T-helper 1 cell (primary cell): ENCODE results near the gene NMUR1.
"Not testable (repeated sequence)": the region's sequence is repeated elsewhere in the genome, so short reads cannot be mapped to it uniquely, and the experiment has no call there.

Experiments used
- DNase-seq, 5 donors: peaks; one replicate each; pipeline ENCODE4 v3.0.0-alpha.2; 2012 to 2020
- total RNA-seq, 4 donors: gene quantifications; one replicate each; lab custom pipeline; 2026; lab: John Stamatoyannopoulos, UW

The NMUR1 gene, protein sequence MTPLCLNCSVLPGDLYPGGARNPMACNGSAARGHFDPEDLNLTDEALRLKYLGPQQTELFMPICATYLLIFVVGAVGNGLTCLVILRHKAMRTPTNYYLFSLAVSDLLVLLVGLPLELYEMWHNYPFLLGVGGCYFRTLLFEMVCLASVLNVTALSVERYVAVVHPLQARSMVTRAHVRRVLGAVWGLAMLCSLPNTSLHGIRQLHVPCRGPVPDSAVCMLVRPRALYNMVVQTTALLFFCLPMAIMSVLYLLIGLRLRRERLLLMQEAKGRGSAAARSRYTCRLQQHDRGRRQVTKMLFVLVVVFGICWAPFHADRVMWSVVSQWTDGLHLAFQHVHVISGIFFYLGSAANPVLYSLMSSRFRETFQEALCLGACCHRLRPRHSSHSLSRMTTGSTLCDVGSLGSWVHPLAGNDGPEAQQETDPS
- total RNA-seq = 0.39 to 1.7 (median 0.68) reads per million in 4 donors

DNA sequence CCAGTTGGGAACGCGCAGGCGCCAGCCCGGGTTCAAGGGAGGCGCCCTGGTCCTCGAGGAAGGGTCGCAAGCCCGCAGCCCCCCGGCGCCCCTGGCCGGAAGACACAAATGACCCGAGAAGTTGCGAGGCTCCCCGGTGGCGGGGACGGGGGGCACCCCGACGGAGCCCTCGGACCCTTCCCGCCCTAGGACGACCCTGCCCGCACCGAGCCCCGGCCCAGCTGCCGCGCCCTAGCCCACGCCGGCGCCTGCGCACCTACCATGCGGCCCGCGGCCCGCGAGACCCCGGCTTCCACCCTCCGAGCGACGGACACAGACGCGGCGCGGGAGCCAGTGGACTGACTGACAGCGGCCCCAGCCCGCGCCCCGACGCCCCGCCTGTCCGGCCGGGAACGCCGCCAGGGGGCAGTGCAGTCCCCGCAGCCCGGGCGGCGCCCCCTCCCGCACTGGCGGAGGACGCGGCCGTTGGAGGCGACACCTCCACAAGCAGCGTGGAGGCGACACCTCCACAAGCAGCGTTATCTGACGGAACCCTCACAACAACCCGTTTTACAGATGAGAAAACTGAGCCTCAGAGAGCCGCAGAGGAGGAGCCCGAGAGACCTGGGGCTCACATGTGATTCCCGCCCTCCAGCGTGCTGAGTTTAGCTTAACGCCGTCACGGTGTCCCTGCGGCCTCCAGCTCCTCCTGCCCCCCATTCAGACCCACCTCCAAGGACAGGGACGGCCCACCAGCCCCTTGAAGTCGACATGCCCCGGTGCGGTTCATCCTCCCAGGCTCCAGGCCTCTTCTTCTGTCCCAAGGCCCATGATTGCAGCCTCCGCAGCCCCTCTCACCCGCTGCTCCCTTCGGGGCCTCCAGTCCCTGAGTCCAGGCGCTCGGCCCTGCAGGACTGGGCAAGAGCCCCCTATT is at the start of gene NMUR1:
TSS of gene NMUR1 (minus strand) at position 347 of the 913 bp plus-strand sequence. CDS start at position 263, 84 bp downstream.
- DNase-seq = peak; percentile 55 to 77 (median 64)

DNA sequence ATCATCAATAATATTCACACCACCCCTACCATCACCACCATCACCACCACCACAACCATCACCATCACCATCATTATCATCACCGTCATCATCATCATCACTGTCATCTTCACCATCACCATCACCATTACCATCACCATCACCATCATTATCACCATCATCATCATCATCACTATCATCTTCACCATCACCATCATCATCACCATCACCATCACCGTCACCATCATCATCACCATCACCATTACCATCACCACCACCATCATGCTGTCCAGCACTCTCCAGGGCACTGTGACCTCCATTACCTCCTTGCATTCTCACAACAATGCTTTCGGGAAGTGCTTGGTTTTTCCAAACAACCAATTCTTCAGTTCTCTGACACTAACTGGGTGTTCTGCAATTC is 49.3 kb upstream of the NMUR1 start:
- no peak for DNase-seq

DNA sequence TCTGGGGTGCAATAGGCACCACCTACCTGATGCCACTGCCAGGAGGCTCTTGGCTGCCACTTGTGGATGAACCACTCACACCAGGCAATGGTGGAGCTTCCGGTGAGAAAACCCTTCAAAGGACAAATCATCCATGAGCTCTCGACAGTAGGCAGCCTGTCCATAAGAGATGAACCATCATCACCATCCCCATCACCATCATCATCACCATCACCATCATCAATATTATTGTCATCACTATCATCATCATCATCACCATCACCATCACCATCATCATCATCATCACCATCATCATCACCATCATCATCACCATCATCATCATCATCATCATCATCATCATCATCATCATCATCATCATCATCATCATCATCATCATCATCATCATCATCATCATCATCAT is 48.4 kb upstream of the NMUR1 start:
- not testable (repeated sequence) for DNase-seq

DNA sequence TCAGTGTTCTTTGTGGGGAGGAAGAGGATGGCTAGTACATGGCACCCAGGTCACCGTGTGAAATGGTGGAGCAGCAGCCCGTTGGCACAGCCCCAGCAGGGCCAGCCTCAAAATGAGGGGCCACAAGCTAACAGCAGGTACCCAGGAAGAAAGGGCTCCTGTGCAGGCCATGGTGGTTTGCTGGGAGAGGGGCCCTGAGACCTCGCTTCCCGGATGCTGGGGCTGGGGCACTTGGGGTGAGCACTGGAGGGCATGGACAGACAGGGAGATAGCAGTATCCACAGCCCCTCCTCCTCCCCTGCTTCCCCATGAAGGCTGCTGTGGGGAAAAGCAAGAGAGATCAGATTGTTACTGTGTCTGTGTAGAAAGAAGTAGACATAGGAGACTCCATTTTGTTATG is 46.2 kb upstream of the NMUR1 start:
- no peak for DNase-seq

DNA sequence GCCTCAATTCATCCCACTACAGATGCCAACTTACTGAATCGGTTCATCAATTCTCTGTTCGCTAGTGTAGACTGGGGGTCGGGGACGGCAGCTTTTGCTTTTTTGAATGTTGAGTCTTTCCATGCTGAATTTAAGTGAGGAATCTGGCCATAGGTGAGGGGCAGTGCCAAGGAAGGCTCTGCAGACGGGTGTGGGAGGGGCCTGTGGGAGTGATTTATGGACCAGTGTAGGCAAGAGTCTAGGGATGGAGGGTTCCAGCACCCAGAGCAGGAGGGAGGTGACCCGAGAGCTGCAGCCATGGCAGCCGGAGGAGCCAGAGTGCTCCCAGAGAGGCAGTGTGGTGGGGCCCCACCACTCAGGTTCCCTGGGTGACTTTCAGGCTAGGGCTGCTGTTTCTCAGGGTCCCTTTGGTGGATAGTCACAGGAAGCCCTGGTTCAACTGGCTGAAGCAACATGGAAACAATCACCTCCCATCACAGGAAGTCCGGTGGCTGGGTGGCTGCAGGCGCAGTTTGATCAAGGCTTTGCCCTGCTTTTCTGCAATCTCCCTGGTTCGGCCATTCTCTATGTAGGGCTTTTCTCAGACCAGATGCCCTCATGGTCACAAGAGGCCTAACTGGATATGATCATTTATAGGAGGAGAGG is 45.5 kb upstream of the NMUR1 start:
- no peak for DNase-seq

DNA sequence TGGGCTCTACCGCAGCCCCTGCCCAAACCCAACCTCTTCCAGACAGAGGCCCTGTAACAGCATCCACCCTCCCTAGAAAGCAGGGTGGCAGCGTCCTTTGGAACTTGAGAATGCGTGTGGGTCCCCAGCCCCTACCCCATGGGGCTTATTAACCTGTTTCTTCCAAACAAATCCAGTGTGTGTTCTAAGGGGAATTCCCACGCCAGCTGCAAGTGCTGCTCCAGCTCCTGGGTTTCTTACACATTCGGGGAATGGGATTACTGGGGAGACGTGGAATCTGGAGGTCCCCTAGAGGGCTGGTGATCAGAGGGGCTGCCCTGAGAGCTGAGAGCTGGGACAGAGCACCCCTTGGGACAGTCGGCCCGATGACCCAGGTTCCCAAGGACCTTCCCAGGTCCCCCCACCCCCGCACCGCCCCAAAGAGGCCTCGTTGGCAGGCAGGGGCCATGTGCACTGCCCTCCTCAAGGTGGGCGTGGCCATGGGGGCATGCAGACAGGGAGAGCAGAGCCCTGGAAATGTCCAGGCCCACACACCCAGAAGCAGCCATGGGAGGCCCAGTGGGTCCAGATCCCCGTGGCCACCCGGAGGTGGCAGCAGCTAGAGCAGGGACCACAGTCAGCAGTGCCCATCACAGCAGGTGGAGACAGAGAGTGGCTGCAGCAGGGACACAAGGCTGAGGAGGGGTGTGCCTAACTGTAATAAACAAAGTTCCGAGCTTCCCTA is 43.6 kb upstream of the NMUR1 start:
- DNase-seq = no peak

DNA sequence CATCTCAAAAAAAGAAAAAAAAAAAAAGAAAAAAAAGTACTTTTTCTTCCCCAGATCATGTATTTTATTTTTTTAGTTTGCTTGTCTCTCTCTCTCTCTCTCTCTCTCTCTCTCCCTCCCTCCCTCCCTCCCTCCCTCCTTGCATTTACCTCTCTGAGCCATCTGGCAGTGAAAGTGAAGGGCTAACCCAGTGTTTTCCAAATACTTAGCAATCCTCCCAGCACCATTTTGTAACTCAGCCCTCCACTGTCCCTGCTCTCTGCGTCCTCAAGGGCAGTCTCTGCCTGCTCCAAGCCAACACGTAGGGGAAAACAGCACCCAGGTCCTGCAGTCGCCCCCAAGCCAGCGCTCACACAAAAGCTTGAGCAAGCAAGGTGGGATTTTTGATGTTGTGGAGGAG is 42.9 kb upstream of the NMUR1 start:
- no peak for DNase-seq

DNA sequence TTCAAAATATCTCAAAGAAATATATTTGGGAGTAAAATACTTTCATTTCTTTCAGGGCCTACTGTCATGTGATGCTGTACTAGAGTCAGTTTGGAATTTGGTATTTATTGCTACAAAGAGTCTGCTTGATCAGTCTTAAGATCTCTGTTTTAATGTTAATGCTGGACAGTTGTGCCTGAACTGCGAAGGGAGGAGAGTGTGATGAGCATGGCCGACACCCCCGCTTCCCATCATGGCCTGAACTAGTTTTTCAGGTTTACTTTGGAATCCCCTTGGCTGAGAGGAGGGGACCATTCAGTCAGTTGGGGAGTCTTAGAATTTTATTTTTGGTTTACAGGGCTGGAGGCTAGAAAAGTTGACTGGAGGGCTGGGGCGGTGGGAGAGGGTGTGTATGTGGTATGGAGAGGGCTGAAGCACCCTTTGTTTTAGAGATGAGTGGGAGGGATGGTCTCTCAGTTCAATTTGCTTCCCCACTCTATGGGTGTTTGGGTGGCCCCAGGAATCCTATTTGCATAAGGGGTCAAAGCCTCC is 41.5 kb upstream of the NMUR1 start:
- DNase-seq = no peak

DNA sequence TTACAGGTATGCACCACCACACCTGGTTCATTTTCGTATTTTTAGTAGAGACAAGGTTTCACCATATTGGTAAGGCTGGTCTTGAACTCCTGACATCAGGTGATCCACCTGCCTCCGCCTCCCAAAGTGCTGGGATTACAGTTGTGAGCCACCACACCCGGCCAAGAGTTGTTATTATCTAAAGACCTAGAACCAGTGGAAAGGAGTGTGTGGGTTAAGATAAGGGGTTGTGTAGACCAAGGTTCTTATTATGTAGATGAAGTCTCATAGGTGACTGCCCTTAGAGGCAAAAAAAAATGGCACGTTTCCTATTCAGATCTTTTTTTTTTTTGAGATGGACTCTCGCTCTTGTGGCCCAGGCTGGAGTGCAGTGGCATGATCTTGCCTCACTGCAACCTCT is 40.7 kb upstream of the NMUR1 start:
- not testable (repeated sequence) for DNase-seq

DNA sequence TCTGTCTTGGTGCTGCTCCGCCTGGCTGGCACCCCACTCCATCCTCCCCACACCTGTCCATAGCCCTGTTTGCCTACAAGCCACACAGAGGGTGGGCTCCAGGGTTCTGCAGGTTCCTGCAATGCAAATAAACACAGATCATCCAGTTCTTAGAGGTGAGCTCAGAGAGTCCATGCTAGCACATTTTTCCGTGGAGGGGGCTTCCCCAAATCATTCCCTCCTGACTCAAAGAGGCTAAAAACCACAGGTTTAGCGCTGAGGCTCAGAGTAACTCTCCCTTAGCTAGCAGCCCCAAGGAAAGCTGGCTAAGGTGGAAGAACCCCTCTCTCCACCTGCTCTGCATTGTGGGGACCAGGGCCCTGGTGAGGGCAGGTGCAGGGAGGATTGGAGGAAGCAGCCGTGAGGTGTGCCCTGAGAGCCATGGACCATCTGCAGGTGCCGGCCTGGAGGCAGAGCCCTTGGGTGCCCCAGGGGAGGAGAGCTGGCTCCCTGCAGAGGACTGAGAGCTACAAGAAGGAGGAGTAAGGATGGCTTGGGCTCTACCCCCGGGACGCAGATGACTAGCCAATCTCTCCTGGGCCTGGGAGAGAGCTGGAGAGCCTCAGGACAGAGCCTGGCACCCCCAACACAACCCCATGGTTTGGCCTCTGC is 38.7 kb upstream of the NMUR1 start:
- DNase-seq = no peak

DNA sequence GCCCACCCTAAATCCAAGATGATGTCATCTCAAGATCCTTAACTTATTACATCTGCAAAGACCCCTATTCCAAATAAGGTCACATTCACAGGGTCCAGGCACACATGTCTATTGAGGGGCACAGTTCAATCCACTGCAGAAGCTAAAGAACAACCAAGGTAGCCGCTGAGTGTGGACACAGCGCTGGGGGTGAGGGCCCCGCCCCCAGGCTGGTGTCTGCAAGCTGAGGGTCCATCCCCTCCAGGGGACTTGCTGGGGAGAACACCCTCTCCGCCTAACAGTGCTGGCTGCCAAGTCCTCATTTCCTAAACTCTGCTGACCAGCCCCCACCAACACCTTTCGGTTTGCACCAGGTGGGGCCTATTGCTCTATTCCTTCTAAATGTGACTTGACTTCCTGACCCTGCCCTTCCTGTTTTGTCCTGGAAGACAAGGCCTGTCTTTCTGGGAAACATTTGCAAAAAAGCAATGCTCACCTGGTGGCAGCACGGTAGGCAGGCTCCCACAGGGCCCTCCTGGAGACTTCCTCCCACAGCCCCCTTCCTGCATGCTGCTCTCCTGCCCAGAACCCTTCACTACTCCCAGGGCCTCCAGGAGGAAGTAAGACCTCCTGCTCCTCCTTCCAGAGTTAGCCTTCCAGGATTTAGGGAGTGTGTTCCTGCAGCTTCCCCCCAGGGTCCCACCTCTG is 38.0 kb upstream of the NMUR1 start:
- no peak for DNase-seq

DNA sequence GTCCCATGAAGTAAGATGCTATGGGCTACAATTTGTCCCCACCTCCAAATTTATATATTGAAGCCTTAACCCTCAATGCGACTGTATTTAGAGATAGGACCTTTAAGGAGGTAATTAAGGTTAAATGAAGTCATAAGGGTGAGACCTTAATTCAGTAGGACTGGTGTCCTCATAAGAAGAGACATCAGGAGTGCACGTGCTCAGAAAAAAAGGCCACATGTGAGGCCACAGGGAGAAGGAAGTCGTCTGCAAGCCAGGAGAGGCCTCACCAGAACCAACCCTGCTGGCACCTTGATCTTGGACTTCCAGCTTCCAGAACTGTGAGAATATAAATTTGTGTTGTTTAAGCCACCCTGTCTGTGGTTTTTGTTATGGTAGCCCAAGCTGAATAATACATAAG is 36.9 kb upstream of the NMUR1 start:
- DNase-seq = no peak

DNA sequence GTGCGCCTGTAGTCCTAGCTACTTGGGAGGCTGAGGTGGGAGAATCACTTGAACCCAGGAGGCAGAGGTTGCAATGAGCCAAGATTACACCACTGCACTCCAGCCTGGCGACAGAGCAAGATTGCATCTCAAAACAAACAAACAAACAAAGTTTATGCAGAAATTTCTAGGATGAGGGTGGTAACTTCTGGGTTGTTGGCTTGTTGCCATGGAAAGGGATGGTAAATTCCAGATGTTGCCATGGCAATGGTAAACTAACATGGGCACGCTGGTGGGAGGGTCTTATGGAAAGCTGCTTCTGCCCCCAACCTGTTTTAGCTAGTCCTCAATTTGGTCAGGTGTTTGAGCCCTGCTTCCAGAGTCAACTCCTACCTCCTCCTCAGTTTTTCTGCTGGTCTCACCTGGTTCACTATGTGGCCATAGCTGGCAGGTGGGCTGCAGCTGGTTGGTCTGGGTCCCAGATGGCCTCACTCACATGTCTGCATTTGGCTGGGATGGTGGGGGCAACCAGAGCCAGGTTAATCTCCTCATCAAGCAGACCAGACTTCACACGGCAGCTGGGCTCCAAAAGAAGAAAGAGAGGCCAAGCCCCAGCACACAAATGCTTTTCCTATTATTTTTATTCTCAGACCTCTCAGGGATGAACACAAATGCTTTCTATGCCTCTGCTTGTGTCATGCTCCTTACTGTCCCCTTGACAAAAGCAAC is 35.8 kb upstream of the NMUR1 start:
- DNase-seq = no peak

DNA sequence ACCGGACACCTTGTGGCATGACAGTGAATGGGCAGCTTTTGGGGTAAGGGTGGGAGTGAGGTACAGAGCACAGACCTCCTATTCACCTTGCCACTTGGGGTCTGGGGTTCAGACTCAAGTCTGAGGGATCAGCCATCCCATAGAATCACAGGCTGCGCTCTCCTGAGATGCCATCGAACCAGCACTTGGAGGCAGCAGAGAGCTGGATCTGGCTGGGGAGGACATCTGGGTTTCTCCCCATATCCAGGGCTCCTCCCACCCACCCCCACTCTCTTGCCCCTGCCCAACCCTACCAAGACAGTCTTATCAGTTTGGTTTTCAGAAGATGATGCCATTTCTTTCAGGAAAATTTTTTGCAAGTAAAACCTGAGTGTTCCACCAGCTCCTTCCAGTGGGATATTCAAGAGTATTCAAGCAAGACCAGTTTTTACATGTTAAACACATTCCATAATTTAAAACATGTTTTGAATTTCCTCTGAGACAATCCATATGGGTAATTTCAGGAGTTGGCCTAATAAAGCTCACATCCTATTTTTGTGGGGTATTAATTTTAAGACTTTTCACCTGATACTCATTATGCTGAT is 33.2 kb upstream of the NMUR1 start:
- DNase-seq = no peak

DNA sequence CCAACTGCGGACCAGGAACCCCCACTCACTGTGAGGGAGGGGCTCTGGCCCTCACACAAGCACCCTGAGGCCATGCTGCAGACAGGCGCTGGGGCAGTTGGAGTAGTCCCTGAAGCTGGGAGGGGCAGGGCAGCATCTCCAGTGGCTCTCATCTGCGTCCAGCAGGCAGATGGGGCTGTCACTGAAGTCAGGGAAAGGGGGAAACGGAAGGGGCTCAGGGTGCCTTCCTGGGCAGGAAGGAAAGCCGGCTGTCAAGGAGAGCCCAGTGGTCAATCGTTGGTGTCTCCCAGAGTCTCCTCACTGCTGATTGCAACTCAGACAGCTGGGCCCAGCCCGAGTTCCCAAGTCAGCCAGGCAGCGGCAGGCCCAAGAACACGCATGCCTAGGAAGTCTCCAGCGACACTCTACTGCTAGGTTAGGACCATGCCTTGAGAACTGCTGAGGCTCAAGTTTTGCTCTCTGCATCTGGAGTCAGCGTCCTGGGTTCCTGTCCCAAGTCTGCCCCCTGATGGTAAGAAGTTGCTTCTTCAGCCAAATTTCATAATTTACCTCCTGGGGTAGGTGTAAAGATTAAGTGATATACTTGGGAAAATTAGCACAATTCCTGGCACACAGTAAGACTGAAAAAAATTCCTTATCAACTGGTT is 27.4 kb upstream of the NMUR1 start:
- peak in 4 of 5 donors; percentile 37 to 84 (median 56) for DNase-seq

DNA sequence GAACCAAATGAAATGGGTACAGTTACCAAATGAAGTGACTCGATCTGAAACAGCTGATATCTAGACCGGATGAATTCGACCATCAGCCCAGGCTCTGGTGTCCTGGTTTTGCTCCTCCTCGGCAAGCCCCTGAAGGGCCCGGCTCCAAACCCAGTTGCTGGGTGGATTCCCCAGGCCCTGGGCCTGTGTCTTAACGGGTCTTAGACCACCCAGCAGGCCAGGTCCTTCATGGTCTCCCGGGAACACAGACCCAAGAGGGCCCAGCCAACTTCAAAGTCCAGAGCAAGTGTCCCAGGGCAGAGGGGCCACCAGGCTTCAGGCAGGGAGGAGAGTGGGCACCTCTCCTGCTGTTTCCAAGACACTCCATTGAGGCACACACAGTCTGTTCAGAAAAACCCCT is 26.7 kb upstream of the NMUR1 start:
- DNase-seq = no peak

DNA sequence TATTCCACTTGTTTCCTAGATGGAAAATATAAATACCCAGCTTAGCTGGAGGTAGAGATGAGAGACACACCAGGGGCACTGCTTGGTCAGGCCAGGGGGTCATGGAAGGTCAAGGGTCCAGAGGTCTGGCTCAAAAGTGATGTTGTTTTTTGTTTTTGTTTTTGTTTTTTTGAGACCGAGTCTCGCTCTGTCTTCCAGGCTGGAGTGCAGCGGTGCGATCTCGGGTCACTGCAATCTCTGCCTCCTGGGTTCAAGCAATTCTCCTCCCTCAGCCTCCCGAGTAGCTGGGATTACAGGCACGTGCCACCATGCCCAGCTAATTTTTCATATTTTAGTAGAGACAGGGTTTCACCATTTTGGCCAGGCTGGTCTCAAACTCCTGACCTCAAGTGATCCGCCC is 26.3 kb upstream of the NMUR1 start:
- DNase-seq = not testable (repeated sequence)

DNA sequence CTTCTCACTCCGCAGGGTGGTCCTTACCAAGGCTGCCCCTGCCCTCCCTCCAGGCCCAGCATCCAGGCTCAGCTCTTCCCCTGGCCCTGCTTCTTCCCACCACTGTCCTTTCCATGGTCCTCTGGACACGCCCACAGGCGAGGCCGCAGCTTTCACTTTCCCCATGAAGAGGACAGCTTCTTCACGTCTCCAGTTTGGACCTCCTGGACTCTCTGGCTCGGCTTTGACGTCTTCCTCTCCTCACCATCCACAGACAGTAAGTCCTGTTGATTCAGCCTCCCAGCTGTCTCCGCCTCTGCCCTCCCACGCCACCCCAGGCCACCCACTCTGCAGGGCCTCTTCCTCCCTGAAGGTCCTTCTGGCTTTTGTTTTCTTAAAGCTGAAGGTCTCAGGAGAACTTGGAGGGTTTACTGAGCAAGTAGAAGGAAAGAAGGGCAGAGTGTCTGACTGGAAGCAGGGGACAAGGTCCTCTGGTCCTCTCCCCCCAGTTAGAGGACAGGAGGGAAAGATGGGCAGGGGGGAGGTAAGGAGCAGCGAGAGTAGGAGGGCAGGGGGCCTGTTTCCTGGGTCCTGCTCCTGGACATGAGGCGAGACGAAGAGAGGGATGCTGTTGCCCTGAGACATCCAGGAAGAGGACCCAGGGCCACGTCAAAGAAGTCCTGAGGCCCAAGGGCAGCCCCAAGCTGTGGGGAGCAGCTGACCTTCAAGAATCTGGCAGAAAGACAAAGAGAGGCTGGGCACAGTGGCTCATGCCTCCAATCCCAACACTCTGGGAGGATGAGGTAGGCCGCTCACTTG is 24.7 kb upstream of the NMUR1 start:
- no peak for DNase-seq

DNA sequence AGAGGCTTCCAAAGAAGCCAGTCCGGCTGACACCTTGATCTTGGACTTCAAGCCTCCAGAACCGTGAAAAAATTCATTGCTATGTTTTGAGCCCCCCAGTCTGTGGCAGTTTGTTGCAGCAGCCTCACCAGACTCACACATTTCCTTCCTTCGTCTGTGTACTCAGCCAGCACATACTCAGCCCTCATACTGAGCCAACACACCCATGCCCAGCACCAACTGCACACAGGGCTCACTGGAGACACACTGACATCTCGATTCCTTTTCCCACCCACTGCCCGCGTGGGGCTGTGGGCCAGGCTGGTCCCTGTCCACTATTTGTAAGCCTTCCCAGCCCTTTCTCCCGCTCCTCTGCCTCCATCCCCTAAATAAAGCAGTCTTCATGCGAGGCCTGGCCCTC is 24.1 kb upstream of the NMUR1 start:
- no peak for DNase-seq
